Endothelial cell of umbilical vein (primary cell): ENCODE results near the gene MPC2. TPM values are rescaled to one million over a fixed set of nuclear protein-coding genes. Genes with fewer than 3 reads are reported as not detected.

Experiments used
- BruUV-seq: library from RNA; stranded (reverse); fragments of 400-500 nt; replicated peaks from 2 replicates; lab custom pipeline; 2021; lab: Mats Ljungman, UMichigan
- CTCF ChIA-PET: fragments of 300-600, 350-600 bp; sonication (Branson Sonifier 250); formaldehyde crosslinking; loops from one replicate; lab custom pipeline; 2021; ENCODE audit warnings: antibody characterized with exemption, inconsistent platforms; lab: Charles Lee
- POLR2A ChIA-PET: fragments of 300-600, 350-600 bp; sonication (Branson Sonifier 250); formaldehyde crosslinking; loops from one replicate; lab custom pipeline; 2021; ENCODE audit warnings: antibody characterized with exemption, inconsistent platforms; lab: Charles Lee
- DNase-seq: peaks from one replicate; pipeline ENCODE4 v3.0.0-alpha.2; 2011; ENCODE audit warnings: low read depth, low spot score
- FAIRE-seq: peaks from 2 replicates; lab custom pipeline; 2011; peaks lifted over from hg19 to GRCh38; lab: Jason Lieb, UNC
- H2AFZ ChIP-seq: 2 replicates; pipeline ENCODE4 v1.6.0; 2012; ENCODE audit warnings: low read depth, low read length, control low read depth, inconsistent platforms
- H3K27ac ChIP-seq: 2 replicates; pipeline ENCODE4 v1.5.1; 2011; ENCODE audit warnings: low read depth, mild to moderate bottlenecking, control low read depth, low read length, moderate library complexity; ENCODE audit not compliant: insufficient read depth
- H3K27me3 ChIP-seq, 2 experiments: 2 replicates each; pipeline versions ENCODE4 v1.6.0 to v1.6.1; 2011; ENCODE audit warnings: low read length in 2 of 2, mixed read lengths in 1 of 2; ENCODE audit not compliant: control insufficient read depth in 2 of 2, insufficient read depth in 2 of 2
- H3K36me3 ChIP-seq, 2 experiments: 2 replicates in 1 of 2; 3 replicates in 1 of 2; pipeline ENCODE4 v1.5.1; 2011; ENCODE audit warnings: low read length in 2 of 2, mild to moderate bottlenecking in 1 of 2, moderate library complexity in 1 of 2; ENCODE audit not compliant: control insufficient read depth in 2 of 2, insufficient read depth in 2 of 2; ENCODE audit errors: extremely low read depth in 1 of 2
- H3K4me1 ChIP-seq: 3 replicates; pipeline ENCODE4 v1.5.1; 2011; ENCODE audit warnings: mild to moderate bottlenecking, low read length; ENCODE audit not compliant: control insufficient read depth, insufficient read depth; ENCODE audit errors: extremely low read depth
- H3K4me2 ChIP-seq: 2 replicates; pipeline ENCODE4 v1.6.1; 2011; ENCODE audit warnings: low read length, control low read depth, mixed read lengths; ENCODE audit not compliant: insufficient read depth
- H3K4me3 ChIP-seq, 3 experiments: fragments of 200-600 bp in 1 of 3; sonication (generic), shearing (Covaris generic) in 1 of 3; replicated peaks in 1 of 3; 2 replicates each; pipeline ENCODE4 v1.5.1; 2011 to 2016; ENCODE audit warnings: control low read depth in 3 of 3, low read length in 3 of 3, mild to moderate bottlenecking in 2 of 3, inconsistent platforms in 1 of 3, low read depth in 1 of 3, moderate library complexity in 1 of 3; ENCODE audit not compliant: insufficient read depth in 1 of 3
- H3K79me2 ChIP-seq: 2 replicates; pipeline ENCODE4 v1.6.0; 2012; ENCODE audit warnings: low read length, inconsistent platforms; ENCODE audit not compliant: control insufficient read depth, insufficient read depth
- H3K9ac ChIP-seq: replicated peaks from 2 replicates; pipeline ENCODE3; 2011; ENCODE audit warnings: low read length, control low read depth; ENCODE audit not compliant: insufficient read depth; ENCODE audit errors: extremely low read depth
- H3K9me1 ChIP-seq: replicated peaks from 3 replicates; pipeline ENCODE4 v1.6.0; 2011; ENCODE audit warnings: mild to moderate bottlenecking, low read length; ENCODE audit not compliant: control insufficient read depth, insufficient read depth; ENCODE audit errors: extremely low read depth
- H3K9me3 ChIP-seq: replicated peaks from 2 replicates; pipeline ENCODE4 v1.5.1; 2012; ENCODE audit warnings: low read length, inconsistent platforms; ENCODE audit not compliant: control insufficient read depth, insufficient read depth
- H4K20me1 ChIP-seq: replicated peaks from 2 replicates; pipeline ENCODE3; 2011; ENCODE audit warnings: mild to moderate bottlenecking, low read length; ENCODE audit not compliant: control insufficient read depth, insufficient read depth; ENCODE audit errors: extremely low read depth
- EZH2 ChIP-seq: IDR thresholded peaks from 2 replicates; pipeline ENCODE4 v1.6.1; 2012; ENCODE audit warnings: borderline replicate concordance, low read depth, mild to moderate bottlenecking, moderate library complexity, low read length, inconsistent platforms; ENCODE audit not compliant: severe bottlenecking
- FOS ChIP-seq: IDR thresholded peaks from 2 replicates; pipeline ENCODE4 v1.6.1; 2011; ENCODE audit warnings: mild to moderate bottlenecking, low read length, moderate library complexity, borderline replicate concordance; ENCODE audit not compliant: insufficient read depth
- GATA2 ChIP-seq: IDR thresholded peaks from 2 replicates; pipeline ENCODE4 v1.7.0; 2011; ENCODE audit warnings: low read depth, mild to moderate bottlenecking, moderate library complexity, mixed read lengths, low read length; ENCODE audit not compliant: insufficient read length, insufficient read depth
- JUN ChIP-seq: IDR thresholded peaks from 2 replicates; pipeline ENCODE4 v1.6.1; 2011; ENCODE audit warnings: borderline replicate concordance, low read depth; ENCODE audit not compliant: insufficient read length, insufficient read depth
- POLR2A ChIP-seq: IDR thresholded peaks from 2 replicates; pipeline ENCODE4 v1.6.1; 2012; ENCODE audit warnings: low read depth, mild to moderate bottlenecking, control low read depth, low read length
- POLR2AphosphoS5 ChIP-seq: IDR thresholded peaks from 2 replicates; pipeline ENCODE4 v1.6.1; 2012; ENCODE audit warnings: low read depth, mild to moderate bottlenecking, control low read depth, low read length, moderate library complexity; ENCODE audit not compliant: insufficient read depth
- dilution Hi-C: fragments of 300-500 bp; cut with MboI; formaldehyde crosslinking; loops from one replicate; pipeline ENCODE4 v1.15.0; 2019; ENCODE audit warnings: low sequenced_read_pairs; ENCODE audit not compliant: extremely low pct_ligation_motif_present
- intact Hi-C: fragments of 100-400 bp; cut with micrococcal nuclease; formaldehyde crosslinking; loops from one replicate; pipeline ENCODE4 v1.10.0; 2022
- polyA plus RNA-seq, 4 experiments: library from polyadenylated mRNA; depleted of rRNA in 3 of 4; stranded (reverse) in 3 of 4; unstranded in 1 of 4; fragments of >200 nt; gene quantifications; 2 replicates each; pipeline versions ENCODE4 v1.2.1 to v1.2.3, GENCODE V29; 2011 to 2012; ENCODE audit warnings: missing spikeins in 1 of 4
- total RNA-seq: library from RNA; stranded (reverse); gene quantifications from 2 replicates; pipeline ENCODE4 v1.2.3, GENCODE V29; 2021
- TF ChIP-seq, protein P1 (sequence below), 2 donors: IDR thresholded peaks; 1 replicate in 1 of 2; 2 replicates in 1 of 2; pipeline ENCODE4 v1.5.1; 2011; ENCODE audit warnings: low read length in 2 of 2, mild to moderate bottlenecking in 2 of 2, moderate library complexity in 2 of 2, control low read depth in 1 of 2, inconsistent platforms in 1 of 2, low read depth in 1 of 2; ENCODE audit not compliant: insufficient read depth in 1 of 2; ENCODE audit errors: extremely low read depth in 1 of 2
- TF ChIP-seq, protein P2 (sequence below): IDR thresholded peaks from 2 replicates; pipeline ENCODE4 v1.6.1; 2011; ENCODE audit not compliant: insufficient read depth, insufficient read length

MPC2 gene
- total and polyA plus RNA-seq, 2 donors (not counting 3 experiments of a cell fraction or from before 2014, with no cell fraction given) = 14.9 to 35.8 TPM

- FAIRE-seq (no peak), DNase-seq (no peak)
- ChIA-PET CTCF (no interaction called here), POLR2A (interaction anchor here (0.7 kb wide), 1 partner anchor 123 kb away, joined by 4 read pairs; no protein-coding TSS in a partner anchor)
- BruUV-seq = no TSS peak
- no peaks in the 10 kb centered on the region for H3K36me3 ChIP-seq
- no peak overlapping the region for H3K9ac ChIP-seq
- dilution Hi-C loops (no loop called here), intact Hi-C loops (no loop called here)
- no peak overlapping the region for H3K4me2 ChIP-seq
- H3K9me1 ChIP-seq = no peaks in the 10 kb centered on the region
- H3K4me3 ChIP-seq = no peak overlapping the region
- no peaks in the 10 kb centered on the region for H3K4me1 ChIP-seq
- TF ChIP-seq POLR2A (no peak), FOS (no peak), EZH2 (no peak), JUN (no peak), GATA2 (no peak), POLR2AphosphoS5 (no peak)
- TF ChIP-seq, protein P1, sequence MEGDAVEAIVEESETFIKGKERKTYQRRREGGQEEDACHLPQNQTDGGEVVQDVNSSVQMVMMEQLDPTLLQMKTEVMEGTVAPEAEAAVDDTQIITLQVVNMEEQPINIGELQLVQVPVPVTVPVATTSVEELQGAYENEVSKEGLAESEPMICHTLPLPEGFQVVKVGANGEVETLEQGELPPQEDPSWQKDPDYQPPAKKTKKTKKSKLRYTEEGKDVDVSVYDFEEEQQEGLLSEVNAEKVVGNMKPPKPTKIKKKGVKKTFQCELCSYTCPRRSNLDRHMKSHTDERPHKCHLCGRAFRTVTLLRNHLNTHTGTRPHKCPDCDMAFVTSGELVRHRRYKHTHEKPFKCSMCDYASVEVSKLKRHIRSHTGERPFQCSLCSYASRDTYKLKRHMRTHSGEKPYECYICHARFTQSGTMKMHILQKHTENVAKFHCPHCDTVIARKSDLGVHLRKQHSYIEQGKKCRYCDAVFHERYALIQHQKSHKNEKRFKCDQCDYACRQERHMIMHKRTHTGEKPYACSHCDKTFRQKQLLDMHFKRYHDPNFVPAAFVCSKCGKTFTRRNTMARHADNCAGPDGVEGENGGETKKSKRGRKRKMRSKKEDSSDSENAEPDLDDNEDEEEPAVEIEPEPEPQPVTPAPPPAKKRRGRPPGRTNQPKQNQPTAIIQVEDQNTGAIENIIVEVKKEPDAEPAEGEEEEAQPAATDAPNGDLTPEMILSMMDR (IDR thresholded peaks at IDR 0.05; ENCODE audit: extremely low read depth in 1 of 2, insufficient read depth in 1 of 2, low read depth in 1 of 2, low read length in 2 of 2) = no peak
- TF ChIP-seq, protein P2, sequence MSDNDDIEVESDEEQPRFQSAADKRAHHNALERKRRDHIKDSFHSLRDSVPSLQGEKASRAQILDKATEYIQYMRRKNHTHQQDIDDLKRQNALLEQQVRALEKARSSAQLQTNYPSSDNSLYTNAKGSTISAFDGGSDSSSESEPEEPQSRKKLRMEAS = no peak
- H3K9me3 ChIP-seq = no peaks in the 10 kb centered on the region
- no peaks in the 10 kb centered on the region for H3K27me3 ChIP-seq
- H3K79me2 ChIP-seq = no peaks in the 10 kb centered on the region
- no peaks in the 10 kb centered on the region for H4K20me1 ChIP-seq
- no peak overlapping the region for H2AFZ ChIP-seq
- no peak overlapping the region for H3K27ac ChIP-seq
Measured at GRCh38 chr1:167882376-167882775, 54.5 kb downstream of the MPC2 start.
